ENCODE results near the gene FOSB. TPM values are rescaled to one million over a fixed set of nuclear protein-coding genes. Genes with fewer than 3 reads are reported as not detected.
A peak's percentile ranks its signal among the peaks of the same experiment; 100 is the strongest.

Gene FOSB
- total and polyA plus RNA-seq, 9 of the 15 experiments (the other 6 are each of a cell fraction or from before 2014, with no cell fraction given), result 0.11 to 2.7 (median 0.73) TPM

- TF ChIP-seq ZFP91 (CRISPR knock-in tag; IDR thresholded peaks at IDR 0.05) (no peak), PHF21A (IDR thresholded peaks at IDR 0.05; ENCODE audit: borderline replicate concordance, low read depth) (no peak), RAD51 (IDR thresholded peaks at IDR 0.05; ENCODE audit: borderline replicate concordance, low read depth) (no peak), BHLHE40 (IDR thresholded peaks at IDR 0.05; ENCODE audit: low read length) (peak; percentile 5), CTCFL (IDR thresholded peaks at IDR 0.05; ENCODE audit: borderline replicate concordance, insufficient read depth, low read depth, low read length, poor library complexity, severe bottlenecking) (no peak), NELFE (IDR thresholded peaks at IDR 0.05; ENCODE audit: insufficient read depth, insufficient read length) (no peak), FUS (optimal IDR thresholded peaks at IDR 0.05; ENCODE audit: low read depth, low read length) (no peak), SNIP1 (IDR thresholded peaks at IDR 0.05; ENCODE audit: low read depth) (no peak), ZNF551 (CRISPR knock-in tag; IDR thresholded peaks at IDR 0.05) (no peak), HOMEZ (CRISPR knock-in tag; IDR thresholded peaks at IDR 0.05) (no peak), HMG20B (CRISPR knock-in tag; IDR thresholded peaks at IDR 0.05) (no peak), SAFB (IDR thresholded peaks at IDR 0.05; ENCODE audit: borderline replicate concordance, low read depth, low read length) (no peak), NR2F6 (CRISPR knock-in tag; IDR thresholded peaks at IDR 0.05) (no peak), CBX2 (IDR thresholded peaks at IDR 0.05; ENCODE audit: insufficient read depth, low read length, poor library complexity, severe bottlenecking) (no peak), USF2 (CRISPR knock-in tag; IDR thresholded peaks at IDR 0.05) (no peak), CTCF (IDR thresholded peaks at IDR 0.05 in 2 of 3, conservative IDR thresholded peaks at IDR 0.05 in 1 of 3; ENCODE audit: insufficient read depth in 2 of 3, low read depth in 1 of 3, low read length in 3 of 3) (no peak), NR2C1 (IDR thresholded peaks at IDR 0.05) (0 out of 2 replicates have a peak, but pooled peaks have one; percentile 29), NR2C1 (tag; IDR thresholded peaks at IDR 0.05) (no peak), ZNF785 (CRISPR knock-in tag; IDR thresholded peaks at IDR 0.05) (no peak), ATF7 (IDR thresholded peaks at IDR 0.05) (peak; percentile 47; the same call in 1 of the 2 replicates)
Measured at GRCh38 chr19:45492627-45493470, 25.1 kb downstream of the FOSB start (continued).
